HG03135 (cell line): ENCODE measurements around the gene SORCS2.

Source experiments
- ATAC-seq: cut with Tn5 transposase; IDR thresholded peaks from one replicate; pipeline ENCODE4 v1.9.1; 2021; ENCODE audit warnings: mild to moderate bottlenecking, moderate library complexity; ENCODE audit not compliant: unreplicated experiment

SORCS2 gene

DNA sequence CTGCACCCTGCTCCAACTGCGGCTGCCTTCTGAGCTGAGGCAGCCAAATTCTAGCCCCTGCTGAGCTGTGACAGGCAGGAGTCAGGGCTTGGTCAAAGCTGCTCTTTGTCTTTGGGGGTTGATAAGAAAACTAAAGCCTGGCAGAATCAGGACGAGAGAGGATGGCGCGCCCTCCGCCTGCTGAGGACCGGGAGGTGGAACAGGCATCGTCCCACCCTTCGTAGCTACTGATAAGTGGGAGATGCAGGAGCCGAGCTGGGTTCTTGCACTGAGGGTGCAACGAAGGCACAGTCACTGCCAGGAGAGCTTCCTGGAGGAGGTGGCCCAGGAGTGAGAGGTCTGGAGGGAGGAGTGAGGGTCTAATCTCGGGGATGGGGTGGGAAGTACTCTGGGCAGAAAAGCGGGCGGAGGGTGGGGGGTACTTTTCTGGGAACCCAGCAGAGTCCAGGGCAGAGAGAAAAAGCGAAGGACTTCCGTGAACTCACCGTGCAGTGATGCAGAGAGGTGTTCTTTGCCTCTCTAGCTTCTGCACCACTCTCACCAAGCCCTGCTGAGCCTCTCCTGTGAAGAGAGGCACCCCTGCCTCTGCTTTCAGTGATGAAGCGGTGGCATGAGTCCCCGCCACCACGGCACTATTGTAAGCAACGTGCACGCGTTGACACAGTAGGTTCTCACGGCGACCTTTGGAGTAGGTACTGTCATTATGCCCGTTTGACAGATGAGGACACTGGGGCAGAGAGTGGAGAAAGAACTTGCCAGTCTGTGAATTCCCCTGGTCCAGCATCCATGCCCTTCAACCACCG, 107.8 kb downstream of the SORCS2 start:
- no peak for ATAC-seq

DNA sequence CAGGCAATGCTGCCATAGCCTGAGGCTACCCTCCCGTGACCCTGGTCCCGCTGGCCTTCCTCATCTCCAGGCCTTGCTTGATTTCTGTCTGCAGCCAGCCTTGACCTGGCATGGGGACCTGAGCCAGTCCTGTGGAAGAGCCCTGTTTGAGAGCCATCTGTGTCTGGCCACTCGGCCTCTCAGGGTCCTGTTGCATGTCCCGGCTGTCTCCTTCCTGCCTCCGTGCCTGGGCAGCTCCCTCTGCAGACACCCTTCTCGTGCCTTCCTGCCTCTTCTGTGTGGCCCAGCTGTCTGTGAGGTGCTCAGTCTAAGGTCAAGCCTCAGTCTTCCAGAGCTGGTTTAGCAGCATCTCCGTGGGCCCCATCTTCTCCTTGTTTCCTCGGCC, 108.4 kb downstream of the SORCS2 start:
- ATAC-seq = no peak

DNA sequence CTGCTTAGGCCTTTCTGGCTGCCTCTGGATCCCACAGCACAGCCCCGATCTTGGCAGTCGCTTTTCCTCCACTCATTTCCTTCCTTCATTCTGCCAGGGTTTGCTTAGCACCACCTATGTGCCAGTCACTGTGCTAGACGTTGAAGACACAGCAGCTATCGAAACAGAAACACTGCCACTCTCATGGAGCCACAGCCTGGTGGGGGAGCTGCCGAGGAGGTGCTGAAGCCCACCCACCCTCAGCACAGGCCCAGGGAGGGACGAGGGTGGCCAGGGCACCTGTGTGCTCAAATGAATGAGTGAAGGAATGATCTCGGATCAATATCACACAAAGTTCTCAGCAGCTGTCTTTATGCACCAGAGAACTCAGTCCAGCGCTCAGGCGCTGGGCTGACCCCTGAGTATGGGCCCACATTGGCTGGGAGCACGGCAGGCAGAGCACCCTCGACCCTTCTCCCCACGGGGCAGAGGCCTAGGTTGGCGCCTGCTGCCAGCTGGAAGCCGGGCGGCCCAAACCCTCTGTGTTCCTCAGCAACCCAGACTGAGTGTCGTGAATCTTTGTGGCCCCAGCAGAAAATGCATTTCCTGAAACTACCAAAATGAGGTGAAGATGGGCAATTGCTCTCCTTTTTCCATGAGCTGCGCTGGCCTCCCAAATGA, 108.9 kb downstream of the SORCS2 start:
- no peak for ATAC-seq

DNA sequence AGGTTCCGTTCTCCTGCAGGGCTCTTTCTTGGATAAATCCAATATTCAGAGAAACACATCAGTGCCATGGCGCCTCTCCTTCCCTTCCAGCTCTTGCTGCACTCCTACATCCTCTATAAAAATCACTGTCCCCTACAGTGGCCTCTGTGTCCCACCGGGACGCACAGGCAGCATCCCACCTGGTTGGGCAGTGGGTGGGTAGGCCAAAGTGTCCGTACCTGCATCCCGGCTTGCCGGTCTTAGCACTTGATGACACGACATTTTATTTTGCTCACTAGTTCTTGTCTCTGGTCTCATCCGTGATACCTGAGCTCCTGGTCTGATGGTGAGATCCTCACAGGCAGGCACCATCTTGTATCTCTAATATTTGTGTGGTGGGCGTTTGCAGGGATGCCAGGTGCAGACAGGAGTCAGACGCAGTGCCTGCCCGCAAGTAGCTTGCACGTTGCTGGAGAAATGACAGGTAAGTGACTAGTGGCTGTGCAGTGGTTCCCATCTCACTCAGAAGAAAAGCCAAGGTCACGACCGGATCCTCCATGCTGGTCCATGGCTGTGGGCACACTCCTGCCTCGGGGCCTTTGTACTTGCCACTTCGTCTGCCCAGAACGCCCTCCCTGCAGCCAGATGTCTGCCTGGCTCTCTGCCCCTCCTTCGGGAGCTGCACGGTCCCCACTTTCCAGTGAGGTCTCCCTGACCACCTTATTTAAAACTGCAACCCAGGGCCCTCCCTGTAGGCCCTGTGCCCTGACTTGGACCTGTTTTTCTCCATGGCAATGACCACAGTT, 109.7 kb downstream of the SORCS2 start:
- ATAC-seq = no peak

DNA sequence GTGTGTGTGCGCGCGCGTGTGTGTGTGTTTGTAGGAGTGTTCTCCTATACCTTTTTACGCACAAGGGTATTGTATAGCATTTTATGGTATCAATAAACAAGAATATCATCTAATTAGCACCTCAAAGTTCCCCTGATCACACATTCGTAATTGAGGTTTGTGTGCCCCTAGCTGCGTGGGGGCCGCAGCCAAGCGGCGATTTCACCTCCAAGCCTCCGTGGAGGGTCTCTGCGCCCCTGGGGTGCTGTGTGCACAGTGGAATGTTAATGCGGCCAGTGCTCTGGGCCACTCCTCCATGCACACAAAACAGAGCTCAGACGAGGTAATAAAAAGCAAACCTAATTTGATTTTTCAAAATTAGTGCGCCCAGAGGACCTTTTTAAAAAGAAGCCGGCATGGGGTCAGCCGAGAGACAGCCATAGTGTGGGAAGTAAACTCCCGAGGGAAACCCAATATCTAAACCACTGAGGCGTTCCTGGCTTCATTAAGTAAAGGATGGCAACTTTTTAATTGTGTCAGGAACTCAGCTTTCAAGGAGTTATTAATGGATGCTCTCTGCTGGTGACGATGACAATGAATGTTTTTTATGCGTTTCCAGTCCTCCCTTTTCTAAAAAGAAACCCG, 110.6 kb downstream of the SORCS2 start:
- ATAC-seq = no peak

DNA sequence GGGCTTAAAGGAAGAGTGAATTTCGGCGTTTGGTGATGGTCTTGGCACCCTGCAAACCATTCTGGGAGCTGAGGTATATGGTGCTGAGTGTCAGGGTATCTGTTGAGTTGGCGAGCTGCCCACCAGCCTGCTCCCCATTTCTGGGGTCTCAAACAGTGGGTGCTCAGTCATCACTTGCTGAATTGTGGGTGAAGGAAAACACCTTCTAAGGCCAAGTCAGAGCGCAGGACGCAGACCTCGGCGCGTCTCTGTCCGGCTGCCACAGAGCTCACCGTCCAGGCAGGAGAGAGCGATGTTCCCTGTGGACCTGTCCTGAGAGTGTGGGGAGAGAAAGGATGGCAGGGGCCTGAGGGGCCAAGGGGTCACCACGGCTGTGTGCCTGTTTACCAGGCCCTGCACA, 111.2 kb downstream of the SORCS2 start:
- ATAC-seq = no peak

DNA sequence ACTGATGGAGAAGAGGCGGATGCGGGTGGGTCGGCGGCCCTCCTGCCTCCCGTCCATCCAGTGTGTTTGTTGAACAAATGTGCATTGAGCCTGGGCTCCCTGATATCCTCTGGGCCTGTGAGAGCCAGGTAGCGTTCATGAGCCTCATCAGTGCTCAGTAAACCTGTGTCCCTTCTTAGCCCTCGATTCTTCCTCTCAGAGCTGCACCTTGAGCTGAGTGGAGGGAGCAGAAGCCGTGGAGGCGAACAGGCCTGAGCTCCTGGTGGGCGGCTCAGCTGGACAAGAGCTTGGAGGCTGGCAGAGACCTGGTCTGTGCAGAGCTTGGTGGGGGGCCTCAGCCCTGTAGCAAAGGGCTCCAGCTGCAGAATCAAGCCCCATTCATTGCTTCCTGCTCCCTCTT, 112.1 kb downstream of the SORCS2 start:
- ATAC-seq = no peak

DNA sequence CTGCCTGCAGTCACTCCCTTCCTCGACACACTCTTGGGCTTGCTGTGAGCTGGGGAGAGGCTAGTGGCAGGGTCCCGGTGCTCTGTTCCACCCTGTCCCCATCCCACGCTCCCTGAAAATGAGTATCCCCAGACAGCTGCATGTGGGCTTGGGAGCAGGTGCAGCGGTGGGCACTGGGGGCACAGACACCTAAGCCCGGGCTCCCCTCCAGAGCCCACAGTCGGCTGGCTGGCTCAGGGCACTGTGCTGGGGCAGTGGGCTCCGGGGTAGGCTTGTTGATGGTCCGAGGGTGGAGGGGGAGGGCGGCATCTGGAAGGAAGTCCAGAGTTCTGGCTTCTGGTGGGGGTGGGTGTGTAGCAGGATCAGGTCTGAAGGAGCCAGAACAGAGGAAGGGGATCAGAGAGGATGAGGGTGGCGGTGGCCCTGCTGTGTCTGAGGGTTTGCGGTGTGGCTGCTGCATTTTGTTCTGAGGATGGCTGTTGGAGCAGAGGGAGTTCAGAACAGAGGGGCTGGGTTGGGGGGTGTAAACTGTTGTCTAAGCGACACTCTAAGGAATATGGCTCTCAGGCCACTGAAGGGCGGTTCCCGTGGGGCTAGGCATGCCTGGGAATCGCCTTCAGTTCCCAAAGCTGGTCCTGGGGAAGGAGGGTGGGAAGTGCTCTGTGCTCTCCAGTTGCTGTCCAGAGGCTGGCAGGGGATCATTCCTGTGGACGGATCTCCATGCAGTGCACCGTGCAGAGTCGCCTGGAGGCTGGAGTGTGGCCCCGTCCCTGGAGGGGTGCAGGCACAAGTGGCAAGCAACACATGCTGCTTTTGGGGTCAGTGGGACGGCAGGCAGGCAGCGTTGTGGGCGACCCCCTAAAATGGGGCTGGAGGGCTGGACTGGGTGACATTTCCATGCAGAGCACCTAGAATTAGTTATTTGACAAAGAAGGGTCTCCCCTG, 114.0 kb downstream of the SORCS2 start:
- no peak for ATAC-seq

DNA sequence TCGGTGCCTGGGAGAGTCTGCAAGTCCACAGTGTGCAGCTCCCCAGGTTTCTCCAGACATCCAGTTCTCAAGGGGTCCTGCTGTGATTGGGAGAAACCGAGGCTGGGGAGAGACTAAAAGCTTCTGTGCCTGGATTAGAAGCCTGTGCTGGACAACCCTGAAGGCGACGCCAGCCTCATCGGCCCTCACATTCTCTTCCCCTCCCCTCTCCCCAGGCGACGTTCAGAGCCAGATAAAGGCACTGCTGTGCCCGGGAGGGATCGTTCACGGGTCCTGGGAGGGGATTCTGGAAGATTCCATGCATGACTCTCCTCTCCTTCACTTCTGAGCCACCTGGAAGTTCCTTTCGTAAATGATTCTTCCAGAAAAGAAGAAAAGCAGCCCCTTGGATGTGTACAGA, 114.6 kb downstream of the SORCS2 start:
- ATAC-seq = no peak

DNA sequence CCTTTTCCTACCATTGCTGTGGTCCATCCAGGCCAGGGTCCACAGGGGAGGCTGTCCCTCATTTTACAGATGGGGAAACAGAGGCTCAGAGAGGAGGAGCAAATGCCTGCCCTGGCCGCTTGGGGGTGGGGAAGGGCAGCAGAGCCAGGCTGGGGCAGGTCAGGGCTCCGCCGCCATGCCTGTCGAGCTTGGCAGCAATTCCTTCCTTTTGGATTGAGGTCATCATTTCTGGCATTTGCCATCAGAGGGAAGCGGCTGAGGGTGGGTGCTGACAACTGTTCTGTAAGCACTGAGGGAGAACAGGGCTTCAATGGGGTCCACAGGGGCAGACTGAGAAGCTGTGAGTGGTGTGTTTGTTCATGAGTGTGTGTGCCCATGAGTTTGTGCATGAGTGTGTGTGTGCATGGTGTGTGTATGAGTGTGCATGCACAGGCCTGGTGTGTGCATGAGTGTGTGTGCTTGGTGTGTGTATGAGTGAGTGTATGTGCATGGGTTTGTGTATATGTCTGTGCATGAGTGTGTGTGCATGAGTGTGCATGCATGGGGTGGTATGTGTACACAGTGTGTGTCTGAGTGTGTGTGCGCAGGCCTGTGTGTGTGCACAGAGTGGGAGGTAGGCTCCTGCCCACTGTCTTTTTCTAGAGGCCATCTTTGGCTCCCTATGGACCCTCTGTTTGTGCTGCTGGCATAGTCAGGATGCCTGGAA, 115.2 kb downstream of the SORCS2 start:
- ATAC-seq = no peak

DNA sequence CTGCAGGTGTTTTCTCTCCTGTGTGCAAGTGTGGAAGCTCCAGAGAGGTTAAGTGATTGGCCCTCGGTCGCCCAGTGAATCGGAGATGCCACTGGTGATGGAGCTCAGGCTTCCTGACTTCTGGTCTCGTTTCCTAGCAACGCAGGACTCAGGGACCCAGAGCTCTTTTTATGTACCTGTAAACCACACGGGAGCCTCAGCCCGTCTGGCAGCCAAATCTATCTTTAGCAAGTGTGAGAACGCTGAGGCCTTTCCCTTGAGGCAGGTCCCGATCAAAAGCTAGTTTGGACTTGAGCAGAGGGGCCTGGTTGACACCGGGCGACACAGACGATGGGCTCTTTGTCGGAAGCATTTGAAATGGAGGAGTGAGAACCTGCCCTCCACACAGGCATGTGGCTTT, 116.8 kb downstream of the SORCS2 start:
- ATAC-seq = no peak

DNA sequence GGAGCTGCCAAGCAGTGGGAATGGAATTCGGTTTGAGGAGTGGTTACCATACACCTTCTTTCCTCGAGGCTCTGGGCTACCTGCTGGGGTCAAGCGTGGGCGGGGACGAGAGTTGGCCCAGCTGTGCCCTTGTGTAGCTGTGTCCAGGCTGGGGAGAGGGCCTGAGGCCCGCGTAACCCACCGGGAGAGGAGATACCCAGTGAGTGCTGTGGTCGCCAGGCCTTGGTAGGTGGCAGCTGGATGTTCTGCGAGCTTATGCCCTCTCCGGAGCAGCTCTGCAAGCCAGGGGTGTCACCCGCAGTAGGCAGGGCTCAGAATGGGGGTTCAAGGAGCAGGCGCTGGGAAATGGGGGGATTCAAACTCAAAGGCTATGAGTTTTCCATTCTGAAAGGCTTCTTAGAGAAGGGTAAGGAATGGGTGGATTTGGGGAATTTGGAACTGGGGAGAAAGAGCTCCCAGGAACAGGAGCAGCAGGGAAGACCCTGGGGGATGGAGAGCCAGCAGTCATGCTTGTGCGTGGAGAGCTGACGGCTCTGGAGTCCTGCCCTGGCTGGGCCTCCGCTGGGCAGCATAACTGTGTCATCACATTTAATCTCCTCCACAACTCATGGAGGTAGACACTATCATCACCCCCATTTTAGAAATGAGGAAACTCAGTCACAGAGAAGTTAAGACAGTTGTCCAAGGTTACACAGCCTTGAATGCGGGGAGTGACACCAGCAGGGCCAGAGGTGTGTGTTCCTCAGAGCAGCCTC, 117.5 kb downstream of the SORCS2 start:
- no peak for ATAC-seq

DNA sequence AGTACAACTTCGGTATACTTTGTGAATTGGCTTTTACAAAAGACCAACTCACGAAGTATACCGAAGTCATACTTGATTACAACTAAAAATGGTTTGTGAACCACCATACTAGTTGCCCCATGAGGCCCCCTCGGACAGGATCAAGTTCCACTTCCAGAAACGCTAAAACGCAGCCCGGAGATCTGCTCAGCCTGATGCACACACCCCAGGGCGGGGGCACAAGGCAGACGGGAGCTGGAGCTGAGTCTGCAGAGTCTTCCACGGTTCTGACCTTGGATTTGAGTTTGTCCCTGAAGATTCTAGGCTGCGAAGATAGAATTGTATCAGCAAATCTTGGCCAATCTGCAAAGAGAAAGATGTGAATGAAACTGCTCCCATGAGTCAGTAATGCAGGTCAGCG, 118.1 kb downstream of the SORCS2 start:
- no peak for ATAC-seq

DNA sequence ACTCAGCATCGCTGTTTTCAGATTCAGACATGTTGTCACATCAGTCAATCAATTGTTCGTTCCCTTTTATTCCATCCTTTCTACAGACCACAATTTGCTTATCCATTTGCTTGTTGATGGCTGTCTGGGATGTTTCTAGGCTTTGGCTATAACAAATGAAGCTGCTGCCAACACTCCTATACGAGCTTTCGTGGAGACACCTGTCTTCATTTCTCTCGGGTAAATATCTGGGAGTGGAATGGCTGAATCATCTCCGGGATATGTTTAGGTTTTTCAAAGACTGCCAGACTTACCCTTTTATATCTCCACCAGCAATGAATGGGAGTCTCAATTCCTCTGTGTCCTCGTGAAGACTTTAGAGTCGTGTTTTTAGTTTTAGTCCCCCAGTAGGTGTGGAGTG, 118.9 kb downstream of the SORCS2 start:
- no peak for ATAC-seq

DNA sequence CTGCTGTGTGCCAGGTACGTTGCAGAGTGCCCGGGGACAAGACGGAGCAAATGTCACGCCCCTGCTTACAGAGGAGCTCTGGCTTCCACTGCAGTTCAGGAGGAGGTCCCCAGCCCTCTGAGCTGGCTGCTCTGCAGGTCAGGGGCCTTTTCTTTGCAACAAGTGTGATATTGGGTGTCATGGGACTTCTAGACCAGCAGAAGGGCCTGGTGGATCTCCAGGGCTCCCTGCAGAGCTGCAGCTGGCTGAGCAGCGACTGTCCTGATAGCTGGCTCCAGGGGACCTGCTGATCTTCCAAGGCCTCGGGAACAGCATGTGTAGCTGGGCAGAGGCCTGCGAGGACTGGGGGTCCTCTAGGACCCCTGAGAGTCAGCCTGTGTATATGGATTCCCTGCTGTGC, 120.4 kb downstream of the SORCS2 start:
- no peak for ATAC-seq

DNA sequence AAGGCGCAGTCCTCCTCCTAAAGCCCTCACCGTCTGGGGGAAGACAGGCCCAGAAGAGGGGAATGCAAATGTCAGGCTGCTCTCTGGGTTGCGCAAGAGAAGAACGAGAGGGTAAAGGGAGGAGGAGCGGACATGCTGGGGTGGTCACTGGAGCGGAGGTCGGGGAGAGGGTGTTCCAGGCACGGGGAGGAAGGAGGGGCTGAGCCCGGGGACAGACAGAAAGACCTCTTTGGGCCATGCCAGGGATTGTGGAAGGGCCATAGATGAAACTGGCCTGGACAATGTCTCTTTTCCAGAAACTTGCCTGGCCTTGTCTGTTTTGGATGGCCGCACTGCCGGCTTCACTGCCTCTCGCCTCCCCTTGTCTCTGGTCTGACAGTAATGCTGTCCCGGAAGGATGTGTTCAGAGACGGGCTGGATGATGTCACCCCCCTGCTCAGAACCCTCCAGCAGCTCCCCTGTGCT, 121.0 kb downstream of the SORCS2 start:
- ATAC-seq = no peak

DNA sequence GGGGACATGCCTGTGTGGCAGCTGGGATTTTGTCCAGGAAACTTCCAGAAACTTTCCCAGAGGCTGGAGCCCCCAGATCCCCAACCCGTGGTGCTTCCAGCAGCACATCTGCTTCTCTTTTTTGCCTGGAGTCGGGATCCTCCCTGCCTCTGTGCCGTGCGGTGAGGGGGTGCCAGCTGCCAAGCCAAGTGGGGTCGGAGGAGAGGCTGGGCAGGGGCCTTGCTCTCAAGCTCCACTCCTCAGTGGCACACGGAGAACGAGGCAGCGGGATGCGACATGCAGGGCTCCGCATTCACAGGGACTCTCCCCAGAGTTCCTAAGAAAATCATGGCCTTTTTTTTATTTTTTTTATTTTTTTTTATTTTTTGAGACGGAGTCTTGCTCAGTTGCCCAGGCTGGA, 121.7 kb downstream of the SORCS2 start:
- ATAC-seq = no peak

DNA sequence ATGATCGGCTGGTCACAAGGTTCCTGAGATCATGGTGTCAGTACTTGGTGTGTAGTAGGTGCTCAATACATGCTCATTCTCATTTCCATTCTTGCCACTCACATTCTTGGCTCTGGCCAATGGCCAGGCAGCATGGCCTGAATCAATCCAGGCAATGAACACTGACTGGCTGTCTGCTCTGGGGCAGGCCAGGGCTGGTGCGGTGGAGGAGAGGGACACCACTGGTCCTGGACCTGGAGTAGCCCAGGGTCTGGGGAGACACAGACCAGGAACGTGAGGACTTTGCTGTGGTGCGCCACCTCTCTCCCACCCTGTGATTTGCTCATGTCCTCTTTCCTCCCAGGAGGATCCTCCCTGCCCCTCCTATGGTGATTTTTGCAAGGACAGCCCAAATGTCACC, 122.9 kb downstream of the SORCS2 start:
- no peak for ATAC-seq

DNA sequence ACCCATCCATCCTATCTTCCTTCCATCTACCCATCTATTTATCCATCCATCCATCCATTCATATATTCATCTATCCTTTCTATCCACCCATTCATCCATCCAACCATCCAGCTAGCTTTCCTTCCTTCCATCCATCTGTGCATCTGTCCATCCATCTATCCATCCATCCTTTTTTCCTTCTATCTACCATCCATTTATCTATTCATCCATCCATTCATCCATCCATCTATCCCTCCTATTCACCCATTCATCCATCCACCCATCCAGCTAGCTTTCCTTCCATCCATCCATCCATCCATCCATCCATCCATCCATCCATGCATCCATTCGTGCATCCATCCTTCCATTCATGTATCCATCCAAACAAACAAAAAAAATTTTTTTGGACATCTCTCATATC, 123.6 kb downstream of the SORCS2 start:
- no peak for ATAC-seq
